GM04503 (cell line): ENCODE results near the gene RANGRF.
A peak's percentile ranks its signal among the peaks of the same experiment; 100 is the strongest.
"Not testable (repeated sequence)": the region's sequence is repeated elsewhere in the genome, so short reads cannot be mapped to it uniquely, and the experiment has no call there.

Experiments
- DNase-seq: peaks from one replicate; pipeline ENCODE4 v3.0.0-alpha.2; 2012; ENCODE audit warnings: low read depth

RANGRF gene, protein sequence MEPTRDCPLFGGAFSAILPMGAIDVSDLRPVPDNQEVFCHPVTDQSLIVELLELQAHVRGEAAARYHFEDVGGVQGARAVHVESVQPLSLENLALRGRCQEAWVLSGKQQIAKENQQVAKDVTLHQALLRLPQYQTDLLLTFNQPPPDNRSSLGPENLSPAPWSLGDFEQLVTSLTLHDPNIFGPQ

DNA sequence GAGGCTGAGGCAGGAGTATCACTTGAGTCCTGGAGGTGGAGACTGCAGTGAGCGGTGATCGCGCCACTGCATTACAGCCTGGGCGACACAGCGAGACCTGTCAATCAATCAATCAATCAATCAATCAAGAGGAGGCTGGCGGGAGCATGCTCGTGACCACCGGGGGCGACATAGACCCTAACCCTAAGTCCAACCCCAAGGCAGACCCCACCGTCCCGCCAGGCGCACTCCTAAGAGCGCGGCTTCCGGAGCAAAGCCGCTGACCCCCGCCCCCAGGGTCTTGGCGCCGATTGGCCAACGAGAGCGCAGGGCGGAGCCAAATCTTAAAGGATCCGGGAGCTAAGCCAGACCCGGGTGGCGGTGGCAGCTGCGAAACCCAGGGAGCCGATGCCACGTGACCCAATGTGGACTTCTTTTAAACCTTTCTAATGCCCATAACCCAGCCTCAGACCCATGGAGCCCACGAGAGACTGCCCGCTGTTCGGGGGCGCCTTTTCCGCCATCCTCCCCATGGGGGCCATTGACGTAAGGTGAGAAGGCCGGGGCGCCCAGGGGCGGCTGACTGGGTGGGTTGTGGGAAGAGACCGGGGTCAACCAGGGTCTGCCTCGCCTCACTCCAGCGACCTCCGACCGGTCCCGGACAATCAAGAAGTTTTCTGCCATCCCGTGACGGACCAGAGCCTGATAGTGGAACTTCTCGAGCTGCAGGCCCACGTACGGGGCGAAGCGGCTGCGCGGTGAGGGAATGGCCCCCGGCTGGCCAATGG, at the start of gene RANGRF:
Gene RANGRF (plus strand): TSS at position 335 of the 767 bp plus-strand sequence. CDS start 119 bp downstream, at position 454.
- peak; percentile 45 for DNase-seq

DNA sequence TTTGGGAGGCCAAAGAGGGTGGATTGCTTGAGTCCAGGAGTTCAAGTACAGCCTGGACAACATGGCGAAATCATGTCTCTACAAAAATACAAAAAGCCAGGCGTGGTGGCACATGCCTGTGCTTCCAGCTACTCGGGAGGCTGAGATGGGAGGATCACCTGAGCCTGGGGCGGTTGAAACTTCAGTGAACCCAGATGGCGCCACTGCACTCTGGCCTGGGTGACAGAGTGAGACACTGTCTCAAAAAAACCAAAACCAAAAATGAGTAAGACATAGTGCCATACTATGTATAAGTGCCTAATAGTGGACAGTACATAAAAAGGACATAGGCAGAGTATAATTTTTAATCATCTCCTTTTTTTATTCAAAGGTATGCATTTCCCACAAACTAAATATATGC, 44.6 kb upstream of the RANGRF start:
- DNase-seq = no peak

DNA sequence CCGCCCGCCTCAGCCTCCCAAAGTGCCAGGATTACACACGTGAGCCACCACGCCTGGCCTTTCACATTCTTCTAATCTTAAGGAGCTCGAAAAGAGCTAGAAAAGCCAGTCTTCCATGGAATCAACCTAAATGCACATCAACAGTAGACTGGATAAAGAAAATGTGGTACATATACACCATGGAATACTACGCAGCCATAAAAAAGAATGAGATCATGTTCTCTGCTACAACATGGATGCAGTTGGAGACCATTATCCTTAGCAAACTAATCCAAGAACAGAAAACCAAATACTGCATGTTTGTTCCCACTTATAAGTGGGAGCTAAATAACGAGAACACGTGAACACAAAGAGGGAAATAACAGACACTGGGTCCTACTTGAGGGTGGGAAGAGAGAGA, 43.7 kb upstream of the RANGRF start:
- DNase-seq = no peak

DNA sequence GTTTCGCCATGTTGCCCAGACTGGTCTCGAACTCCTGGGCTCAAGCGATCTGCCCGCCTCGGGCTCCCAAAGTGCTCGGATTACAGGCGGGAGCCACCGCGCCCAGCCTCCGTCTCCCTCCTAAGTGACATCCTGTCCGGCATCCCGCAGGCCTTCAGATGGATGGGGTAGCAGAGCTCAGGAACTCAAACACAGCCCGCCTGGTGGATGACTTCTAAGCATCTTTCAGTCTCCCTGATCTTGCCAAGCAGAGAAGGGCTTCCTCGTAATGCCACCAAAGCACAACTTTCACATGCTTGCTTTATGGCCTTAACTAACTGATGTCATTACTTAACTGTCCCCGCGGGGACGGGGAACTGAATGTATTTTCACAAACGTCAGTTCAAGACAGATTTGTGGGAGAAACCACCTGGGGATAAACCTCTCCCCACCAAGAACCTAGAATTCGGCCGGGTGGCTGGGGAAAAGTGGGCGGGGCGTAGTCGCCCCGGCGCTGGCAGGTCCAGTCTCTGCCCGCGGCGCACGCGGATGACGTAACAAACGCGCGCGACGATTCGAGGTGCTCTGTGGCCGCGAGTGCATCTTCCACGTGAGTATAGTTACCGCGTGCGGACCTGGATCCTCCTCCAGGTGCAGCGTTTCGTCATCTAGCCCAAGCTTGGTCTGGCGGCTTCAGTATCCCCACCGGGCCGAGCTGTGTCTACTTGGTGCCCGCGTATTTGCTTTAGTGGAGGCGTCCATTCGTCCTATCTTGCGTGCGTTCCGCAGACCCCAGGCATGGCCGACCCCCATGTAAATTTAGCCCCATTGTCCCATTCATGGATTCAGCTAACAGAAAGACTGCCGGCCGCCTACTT, 39.5 kb upstream of the RANGRF start, which contains the start of gene PFAS:
Gene PFAS (plus strand): TSS at position 539 of the 857 bp plus-strand sequence. CDS start 4,649 bp downstream, outside the sequence.
- peak; percentile 46 for DNase-seq

DNA sequence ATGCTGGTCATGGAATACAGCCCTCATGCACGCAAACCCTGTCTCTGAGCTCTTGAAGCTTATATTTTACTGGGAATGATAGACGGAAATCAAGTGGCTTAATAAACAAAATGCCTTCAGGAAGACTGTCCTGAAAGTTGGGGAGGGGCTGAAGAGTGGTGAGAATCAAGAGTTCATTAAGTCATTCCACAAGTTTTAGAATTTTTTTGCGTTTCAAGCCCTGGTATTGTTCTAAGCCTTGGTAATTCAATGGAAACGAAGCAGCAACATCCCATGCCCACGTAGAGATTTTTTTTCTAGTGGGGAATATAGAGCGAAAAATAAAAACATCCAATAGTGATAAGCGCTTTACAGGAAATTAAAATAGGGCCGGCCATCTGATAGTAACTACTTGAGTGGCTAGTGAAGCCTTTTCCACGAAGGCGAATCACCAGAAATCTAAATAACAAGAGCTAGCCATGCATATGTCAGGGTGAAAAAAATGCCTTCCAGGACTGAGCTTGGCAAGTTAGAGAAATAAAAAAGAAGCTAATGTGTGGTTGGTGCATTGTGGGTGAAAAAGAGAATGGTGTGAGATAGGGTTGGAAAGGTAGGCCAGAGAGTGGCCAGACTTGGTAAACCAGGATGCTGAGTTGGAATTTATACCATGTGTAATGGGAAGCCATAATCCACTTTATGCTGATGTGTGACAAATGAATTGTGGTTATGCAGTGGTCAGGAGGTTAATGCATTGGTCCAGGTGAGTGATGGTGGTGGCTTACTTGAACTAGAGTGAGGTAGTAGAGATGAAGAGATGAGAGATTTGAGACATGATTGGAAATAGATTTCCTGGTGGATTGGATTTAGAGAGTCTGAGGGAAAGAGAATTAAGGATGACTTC, 38.6 kb upstream of the RANGRF start:
- no peak for DNase-seq

DNA sequence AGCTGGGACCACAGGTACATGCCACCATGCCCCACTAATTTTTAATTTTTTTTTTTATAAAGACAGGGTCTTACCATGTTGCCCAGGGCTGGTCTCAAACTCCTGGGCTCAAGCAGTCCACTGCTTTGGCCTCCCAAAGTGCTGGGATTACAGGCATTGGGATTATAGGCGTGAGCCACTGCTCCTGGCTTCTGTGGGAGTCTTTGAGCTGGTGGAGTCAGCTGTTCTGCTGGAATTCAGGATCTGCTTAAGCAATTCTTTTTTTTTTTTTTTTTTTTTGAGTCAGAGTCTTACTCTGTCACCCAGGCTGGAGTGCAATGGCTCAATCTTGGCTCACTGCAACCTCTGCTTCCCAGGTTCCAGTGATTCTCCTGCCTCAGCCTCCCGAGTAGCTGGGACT, 37.1 kb upstream of the RANGRF start:
- DNase-seq = not testable (repeated sequence)

DNA sequence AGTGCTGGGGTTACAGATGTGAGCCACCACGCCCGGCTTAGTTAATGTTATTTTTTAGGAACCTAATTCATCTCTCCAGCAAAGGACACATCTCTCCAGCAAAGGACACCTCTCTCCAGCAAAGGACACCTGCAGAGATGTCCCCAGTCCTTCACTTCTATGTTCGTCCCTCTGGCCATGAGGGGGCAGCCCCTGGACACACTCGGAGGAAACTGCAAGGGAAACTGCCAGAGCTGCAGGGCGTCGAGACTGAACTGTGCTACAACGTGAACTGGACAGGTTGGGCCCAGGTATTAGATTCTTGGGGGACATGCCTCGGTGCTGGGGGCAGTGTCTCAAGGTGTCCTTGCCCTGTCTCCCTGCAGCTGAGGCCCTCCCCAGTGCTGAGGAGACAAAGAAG, 34.7 kb upstream of the RANGRF start:
- no peak for DNase-seq

DNA sequence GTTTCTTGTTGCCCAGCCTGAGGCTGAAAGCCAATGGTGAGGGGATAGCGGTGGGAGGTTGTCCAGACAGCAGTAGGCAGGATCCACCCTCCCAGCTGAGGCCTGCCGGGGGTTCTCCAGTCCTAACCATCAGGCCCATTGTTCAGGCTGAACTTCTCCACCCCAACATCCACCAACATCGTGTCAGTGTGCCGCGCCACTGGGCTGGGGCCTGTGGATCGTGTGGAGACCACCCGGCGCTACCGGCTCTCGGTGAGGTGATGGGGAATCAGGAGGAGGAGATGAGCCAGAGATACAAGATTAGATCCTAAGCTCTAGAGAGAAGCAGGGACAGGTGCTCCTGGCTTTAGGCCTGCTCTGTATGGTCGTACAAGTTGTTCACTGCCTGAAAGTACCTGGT, 33.6 kb upstream of the RANGRF start:
- no peak for DNase-seq

DNA sequence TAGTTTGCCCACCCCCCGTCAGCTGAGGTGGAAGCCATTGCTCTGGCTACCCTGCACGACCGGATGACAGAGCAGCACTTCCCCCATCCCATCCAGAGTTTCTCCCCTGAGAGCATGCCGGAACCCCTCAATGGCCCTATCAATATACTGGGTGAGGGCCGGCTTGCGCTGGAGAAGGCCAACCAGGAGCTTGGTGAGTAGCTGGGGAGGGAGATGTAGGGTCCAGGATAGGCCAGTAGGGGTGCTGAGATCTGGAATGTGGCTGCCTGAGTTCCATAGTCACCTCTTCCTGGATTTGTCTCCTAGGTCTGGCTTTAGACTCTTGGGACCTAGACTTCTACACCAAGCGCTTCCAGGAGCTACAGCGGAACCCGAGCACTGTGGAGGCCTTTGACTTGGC, 33.0 kb upstream of the RANGRF start:
- no peak for DNase-seq

DNA sequence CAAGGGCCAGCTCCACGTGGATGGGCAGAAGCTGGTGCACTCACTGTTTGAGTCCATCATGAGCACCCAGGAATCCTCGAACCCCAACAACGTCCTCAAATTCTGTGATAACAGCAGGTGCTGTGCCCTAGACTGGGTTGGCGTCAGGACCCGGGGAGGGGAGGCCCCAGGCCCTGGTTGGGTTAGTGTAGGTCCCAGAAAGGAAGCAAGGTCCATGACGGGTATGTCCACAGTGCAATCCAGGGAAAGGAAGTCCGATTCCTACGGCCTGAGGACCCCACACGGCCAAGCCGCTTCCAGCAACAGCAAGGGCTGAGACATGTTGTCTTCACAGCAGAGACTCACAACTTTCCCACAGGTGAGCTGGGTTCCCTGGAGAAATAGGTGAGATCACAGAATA, 32.2 kb upstream of the RANGRF start:
- DNase-seq = no peak

DNA sequence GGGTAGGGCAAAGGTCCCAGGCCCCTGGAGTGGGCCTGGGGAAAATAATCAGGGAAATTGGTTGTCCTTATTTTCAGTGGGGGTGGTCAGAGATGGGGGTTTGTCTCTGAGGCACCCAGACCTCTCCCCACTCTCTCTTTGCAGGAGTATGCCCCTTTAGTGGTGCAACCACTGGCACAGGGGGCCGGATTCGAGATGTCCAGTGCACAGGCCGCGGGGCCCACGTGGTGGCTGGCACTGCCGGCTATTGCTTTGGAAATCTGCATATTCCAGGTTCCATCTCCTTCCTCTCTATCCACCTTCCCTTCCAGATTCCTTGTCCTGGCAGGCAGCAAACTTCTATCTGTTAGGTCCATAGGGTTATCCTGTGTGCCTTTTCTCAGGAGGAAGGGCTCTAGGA, 31.8 kb upstream of the RANGRF start:
- DNase-seq = no peak

DNA sequence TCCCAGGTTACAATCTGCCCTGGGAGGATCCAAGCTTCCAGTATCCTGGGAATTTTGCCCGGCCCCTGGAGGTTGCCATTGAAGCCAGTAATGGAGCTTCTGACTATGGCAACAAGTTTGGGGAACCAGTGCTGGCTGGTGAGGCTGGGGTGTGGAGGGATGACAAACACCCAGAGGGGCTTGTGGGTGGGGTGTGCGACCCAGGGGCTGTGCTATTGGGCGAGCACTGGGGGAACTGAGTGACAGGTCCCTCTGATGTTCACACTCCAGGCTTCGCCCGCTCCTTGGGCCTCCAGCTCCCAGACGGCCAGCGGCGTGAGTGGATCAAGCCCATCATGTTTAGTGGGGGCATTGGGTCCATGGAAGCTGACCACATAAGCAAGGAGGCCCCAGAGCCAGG, 30.7 kb upstream of the RANGRF start:
- DNase-seq = no peak

DNA sequence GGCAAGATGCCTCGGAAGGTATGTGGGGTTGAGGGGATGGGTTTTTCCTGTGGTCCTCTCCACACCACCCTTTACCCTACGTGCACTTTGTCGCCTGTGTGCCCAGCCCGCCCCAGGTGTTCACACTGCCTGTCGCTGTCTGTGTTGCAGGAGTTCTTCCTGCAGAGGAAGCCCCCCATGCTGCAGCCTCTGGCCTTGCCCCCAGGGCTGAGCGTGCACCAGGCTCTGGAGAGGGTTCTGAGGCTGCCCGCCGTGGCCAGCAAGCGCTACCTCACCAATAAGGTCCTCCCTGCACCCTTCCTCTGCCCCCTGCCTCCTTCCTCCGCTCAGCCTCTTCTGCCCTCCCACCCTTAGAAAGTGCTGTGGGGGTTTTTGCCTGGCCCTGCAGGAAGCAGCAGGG, 24.1 kb upstream of the RANGRF start:
- DNase-seq = no peak

DNA sequence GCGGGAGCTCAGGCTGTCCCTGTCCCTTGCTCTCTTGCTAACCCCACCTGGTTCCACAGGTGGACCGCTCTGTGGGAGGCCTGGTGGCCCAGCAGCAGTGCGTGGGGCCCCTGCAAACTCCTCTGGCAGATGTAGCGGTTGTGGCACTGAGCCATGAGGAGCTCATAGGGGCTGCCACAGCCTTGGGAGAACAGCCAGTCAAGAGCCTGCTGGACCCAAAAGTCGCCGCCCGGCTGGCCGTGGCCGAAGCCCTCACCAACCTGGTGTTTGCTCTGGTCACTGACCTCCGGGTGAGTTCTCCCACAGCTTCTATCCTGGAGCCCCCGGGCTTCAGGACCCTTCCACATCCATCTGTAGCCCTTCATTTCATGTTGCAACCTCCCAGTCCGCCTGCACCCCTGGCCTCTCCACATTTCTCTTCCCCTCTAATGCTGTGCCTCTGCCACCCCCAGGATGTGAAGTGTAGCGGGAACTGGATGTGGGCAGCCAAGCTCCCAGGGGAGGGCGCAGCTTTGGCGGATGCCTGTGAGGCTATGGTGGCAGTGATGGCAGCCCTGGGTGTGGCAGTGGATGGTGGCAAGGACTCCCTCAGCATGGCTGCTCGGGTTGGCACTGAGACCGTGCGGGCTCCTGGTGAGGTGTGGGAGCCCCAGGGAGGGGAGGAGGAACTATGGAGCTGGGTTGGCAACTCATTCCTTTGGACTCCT, 23.5 kb upstream of the RANGRF start:
- DNase-seq = no peak

DNA sequence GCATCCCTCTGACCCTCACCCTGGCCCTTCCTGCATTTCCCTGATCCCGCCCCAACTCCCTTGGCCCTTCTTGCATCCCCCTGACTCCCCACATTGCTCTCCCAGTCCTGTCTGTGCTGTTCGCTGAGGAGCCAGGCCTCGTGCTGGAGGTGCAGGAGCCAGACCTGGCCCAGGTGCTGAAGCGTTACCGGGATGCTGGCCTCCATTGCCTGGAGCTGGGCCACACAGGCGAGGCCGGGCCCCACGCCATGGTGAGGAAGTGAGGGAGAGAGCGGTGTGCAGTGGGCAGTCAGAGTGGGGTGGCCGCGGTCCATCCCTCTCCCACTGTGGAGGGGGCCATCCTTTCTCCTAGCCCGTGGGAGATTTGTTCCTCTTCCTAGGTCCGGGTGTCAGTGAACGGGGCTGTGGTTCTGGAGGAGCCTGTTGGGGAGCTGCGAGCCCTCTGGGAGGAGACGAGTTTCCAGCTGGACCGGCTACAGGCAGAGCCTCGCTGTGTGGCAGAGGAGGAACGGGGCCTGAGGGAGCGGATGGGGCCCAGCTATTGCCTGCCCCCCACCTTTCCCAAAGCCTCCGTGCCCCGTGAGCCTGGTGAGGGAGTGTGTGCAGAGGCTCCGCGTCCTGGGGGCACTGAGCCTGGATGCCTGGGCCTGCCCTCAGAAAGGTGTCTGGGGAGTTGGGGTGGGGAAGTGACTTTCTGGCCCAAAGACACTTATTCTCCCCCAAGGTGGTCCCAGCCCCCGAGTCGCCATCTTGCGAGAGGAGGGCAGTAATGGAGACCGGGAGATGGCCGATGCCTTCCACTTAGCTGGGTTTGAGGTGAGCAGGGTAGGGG, 21.6 kb upstream of the RANGRF start:
- no peak for DNase-seq

DNA sequence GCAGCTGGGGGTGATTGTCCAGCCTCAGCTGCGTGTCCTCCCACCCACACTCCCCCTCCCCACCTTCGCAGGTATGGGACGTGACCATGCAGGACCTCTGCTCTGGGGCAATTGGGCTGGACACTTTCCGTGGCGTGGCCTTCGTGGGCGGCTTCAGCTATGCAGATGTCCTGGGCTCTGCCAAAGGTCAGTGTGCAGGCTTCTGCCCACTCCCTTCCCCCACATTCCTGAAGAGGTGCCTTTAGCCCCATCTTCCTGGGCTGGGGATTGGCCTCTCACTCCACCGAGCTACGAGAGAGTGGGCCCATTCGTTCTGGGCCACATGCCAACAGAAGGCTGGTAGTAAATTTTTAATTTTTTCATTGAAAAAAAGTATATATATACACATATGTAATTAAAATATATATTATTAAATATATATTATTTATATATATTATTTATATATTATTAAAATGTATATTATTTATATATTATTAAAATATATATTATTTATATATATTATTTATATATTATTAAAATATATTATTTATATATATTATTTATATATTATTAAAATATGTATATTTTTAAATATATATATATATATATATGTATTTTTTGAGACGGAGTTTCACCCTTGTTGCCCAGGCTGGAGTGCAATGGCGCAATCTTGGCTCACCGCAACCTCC, 20.9 kb upstream of the RANGRF start:
- DNase-seq = no peak

DNA sequence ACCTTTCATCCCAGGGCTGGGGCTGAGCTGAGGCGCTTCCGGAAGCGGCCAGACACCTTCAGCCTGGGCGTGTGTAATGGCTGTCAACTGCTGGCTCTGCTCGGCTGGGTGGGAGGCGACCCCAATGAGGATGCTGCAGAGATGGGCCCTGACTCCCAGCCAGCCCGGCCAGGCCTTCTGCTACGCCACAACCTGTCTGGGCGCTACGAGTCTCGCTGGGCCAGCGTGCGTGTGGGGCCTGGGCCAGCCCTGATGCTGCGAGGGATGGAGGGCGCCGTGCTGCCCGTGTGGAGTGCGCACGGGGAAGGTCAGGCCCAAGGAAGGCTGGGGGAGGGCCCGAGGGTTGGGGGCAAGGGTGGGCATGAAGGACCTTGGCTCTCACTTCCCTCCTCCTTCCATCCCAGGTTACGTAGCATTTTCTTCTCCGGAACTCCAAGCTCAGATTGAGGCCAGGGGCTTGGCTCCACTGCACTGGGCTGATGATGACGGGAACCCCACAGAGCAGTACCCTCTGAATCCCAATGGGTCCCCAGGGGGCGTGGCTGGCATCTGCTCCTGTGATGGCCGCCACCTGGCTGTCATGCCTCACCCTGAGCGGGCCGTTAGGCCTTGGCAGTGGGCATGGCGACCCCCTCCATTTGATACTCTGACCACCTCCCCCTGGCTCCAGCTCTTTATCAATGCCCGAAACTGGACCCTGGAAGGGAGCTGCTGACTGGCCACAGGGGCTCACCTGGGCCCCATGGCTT, 19.7 kb upstream of the RANGRF start:
- DNase-seq = no peak

DNA sequence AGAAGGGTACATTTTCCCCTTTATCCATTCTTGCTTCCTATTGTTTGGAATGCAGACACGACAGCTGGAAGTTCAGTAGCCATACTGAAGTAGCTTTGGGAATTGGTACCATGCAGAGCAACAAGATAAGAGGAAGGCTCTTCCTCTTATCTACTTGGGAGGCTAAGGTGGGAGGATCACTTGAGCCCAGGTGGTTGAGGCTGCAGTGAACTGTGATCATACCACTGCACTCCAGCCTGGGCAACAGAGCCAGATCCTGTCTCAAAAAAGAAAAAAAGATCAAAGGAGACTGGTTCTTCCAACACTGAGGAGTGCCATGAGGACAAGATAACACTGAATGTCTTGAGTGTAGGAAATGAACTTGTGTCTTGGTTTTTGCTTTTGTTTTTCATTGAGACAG, 16.0 kb upstream of the RANGRF start:
- no peak for DNase-seq

DNA sequence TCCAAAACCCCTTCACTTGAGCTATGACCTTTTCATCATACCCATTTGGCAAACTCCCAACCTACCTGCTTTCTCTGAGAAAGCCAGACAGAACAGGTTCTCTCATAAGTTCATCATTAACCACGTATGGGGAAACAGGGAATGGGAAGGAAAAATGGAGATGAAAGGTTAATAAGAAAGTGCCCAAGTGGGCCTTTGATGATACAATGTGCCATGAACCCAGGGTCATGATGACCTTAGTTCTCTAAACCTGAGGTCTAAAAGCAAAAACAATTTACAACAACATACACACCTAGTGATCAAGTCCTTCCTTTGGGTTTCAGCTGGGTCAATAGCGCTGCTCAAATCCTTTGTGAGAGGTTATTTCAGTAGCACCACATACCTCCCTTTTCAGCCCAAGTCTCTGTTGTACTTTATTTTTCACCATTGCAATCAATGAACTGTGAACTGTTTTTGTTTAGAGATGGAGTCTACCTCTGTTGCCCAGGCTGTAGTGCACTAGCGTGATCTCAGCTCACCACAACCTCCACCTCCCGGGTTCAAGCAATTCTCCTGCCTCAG, 14.5 kb upstream of the RANGRF start:
- DNase-seq = no peak
